ENCODE data around the gene TSPO2. TPM values are rescaled to one million over a fixed set of nuclear protein-coding genes. Genes with fewer than 3 reads are reported as not detected.

TSPO2 gene
- polyA plus RNA-seq, 3 donors = not detected

DNA sequence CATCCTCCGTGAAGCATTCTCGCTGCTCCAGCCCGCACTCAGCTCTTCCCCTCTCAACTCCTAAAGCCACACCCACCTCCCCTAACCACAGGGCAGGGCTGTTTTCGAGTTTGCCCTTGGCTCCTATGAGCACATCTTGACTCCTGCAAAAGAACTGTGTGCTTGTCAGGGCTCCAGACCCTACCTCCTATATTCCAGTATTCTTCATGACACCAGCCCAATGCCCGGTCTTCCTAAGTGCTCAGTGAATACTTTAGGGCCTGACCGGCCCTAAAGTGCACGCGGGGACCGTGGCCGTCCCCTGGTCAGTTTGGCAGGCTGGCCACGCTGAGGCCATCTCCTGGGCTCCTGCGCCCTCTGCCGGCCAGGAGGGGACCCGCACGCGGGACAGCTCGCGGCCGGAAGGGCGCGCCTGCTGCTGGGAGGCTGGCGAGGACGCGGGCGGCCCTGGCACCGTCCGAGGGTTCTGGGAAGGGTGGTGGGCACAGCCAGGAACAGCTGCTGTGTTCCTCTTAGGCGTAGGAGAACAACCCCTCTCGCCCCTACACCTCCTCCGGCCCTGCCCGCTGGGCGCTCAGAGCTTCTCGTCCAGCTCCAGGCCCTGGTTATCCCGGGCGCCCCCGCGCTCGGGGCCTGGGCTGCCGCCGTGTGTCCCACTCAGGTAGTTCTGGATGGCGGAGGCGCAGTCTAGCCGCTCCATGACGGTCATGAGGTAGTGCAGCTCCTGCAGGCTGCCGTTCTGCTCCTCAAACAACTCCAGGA is 14.3 kb upstream of the TSPO2 start:
- Mint-ChIP-seq H3K27me3 (ENCODE audit: low read depth in 3 of 3) (peaks cover 0 to 5% (median 4%) of the 10 kb centered on the region in 3 donors), H3K9me3 (peaks cover 0 to 2% (median 0%) of the 10 kb centered on the region in 7 donors), H3K36me3 (no peaks in the 10 kb centered on the region), H3K27ac (peak overlapping the region in 5 of 7 donors; percentile 52 to 83 (median 61)), H3K4me1 (peaks cover 28% of the 10 kb centered on the region), H3K4me3 (peak overlapping the region; percentile 79 to 96)
- Histone ChIP-seq H2AFZ (ENCODE audit: insufficient read depth, low read depth, low read length, poor library complexity, severe bottlenecking) (peak overlapping the region; percentile 96), H3K27ac (ENCODE audit: low read depth in 1 of 2, low read length in 2 of 2) (peak overlapping the region in 1 of 2 donors; percentile 47), H3K36me3 (replicated peaks in 1 of 2; ENCODE audit: control insufficient read depth in 1 of 2, insufficient read depth in 2 of 2, low read length in 2 of 2) (no peaks in the 10 kb centered on the region), H3K9me3 (replicated peaks in 1 of 2; ENCODE audit: control insufficient read depth in 1 of 2, insufficient read depth in 1 of 2, low read length in 2 of 2) (no peaks in the 10 kb centered on the region), H3K4me2 (replicated peaks; ENCODE audit: extremely low read depth, low read length, poor library complexity, severe bottlenecking) (peak overlapping the region; percentile 90), H3K79me2 (ENCODE audit: insufficient read depth, low read length) (no peaks in the 10 kb centered on the region), H3K4me3 (replicated peaks in 1 of 3; ENCODE audit: low read depth in 2 of 3, low read length in 3 of 3) (peak overlapping the region; percentile 30 to 76 (median 49)), H3K9ac (ENCODE audit: insufficient read depth, low read length, poor library complexity, severe bottlenecking) (peak overlapping the region; percentile 67), H3K27me3 (ENCODE audit: control insufficient read depth in 2 of 2, insufficient read depth in 2 of 2, low read length in 2 of 2) (no peaks in the 10 kb centered on the region), H3K4me1 (ENCODE audit: control insufficient read depth in 1 of 2, insufficient read depth in 2 of 2, low read length in 2 of 2) (peaks cover 22 to 27% of the 10 kb centered on the region in 2 donors), H4K20me1 (ENCODE audit: insufficient read depth, low read length) (no peaks in the 10 kb centered on the region)
- 5% methylated on average over 43 of the region's 45 CpGs for WGBS (ENCODE audit: insufficient coverage)
- TF ChIP-seq, protein P1, sequence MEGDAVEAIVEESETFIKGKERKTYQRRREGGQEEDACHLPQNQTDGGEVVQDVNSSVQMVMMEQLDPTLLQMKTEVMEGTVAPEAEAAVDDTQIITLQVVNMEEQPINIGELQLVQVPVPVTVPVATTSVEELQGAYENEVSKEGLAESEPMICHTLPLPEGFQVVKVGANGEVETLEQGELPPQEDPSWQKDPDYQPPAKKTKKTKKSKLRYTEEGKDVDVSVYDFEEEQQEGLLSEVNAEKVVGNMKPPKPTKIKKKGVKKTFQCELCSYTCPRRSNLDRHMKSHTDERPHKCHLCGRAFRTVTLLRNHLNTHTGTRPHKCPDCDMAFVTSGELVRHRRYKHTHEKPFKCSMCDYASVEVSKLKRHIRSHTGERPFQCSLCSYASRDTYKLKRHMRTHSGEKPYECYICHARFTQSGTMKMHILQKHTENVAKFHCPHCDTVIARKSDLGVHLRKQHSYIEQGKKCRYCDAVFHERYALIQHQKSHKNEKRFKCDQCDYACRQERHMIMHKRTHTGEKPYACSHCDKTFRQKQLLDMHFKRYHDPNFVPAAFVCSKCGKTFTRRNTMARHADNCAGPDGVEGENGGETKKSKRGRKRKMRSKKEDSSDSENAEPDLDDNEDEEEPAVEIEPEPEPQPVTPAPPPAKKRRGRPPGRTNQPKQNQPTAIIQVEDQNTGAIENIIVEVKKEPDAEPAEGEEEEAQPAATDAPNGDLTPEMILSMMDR (IDR thresholded peaks at IDR 0.05) = peak; percentile 100
- intact Hi-C loops (cut with micrococcal nuclease) = loop anchor here in 1 of 2 donors (1.0 kb wide), 1 partner anchor 22 kb away; no protein-coding TSS in a partner anchor
- DNase-seq = peak; percentile 65 to 74 (median 70)

DNA sequence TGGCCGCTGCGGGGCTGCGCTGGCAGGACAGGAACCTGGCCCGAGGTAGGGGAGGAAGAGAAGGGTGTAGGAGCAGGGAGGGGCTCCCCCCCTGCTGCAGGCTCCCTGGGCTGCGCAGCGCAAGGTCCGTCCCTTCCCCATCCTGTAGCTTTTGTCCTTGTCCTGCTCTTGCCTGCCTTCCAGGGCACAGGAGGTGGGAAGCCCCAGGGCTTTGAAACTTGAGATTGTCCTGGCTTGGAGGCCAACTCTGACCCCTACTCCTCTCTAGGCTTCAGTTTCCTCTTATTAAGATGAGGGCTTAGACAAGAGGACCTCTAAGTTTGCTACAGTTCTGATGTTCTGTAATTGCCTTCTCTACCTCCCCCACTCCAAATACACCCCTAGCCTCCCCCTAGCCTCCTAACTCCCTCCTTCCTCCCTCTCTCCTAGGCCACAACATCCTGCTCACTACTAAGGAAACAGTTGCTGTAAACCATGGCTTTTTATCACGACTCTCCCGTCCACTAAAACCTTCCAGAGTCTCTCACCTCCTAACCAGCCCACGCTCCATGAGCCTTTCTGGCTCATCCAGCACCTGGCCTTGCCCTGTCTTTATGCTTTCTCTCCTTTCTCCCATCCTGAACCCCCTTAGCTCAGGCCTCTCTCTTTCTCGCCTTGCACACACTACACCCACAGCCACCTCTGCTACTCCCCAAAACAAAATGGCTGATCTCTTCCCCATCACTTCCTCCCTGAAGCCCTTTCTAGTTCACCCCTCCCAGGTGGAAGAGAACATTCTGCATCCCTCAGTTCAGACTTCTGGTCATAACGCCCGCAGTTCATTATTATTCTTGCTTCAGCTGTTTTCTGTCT is 13.5 kb upstream of the TSPO2 start:
- 29% methylated on average over 4 of the region's 13 CpGs for WGBS (ENCODE audit: insufficient coverage)
- Histone ChIP-seq H4K20me1 (ENCODE audit: insufficient read depth, low read length) (no peaks in the 10 kb centered on the region), H3K27me3 (ENCODE audit: control insufficient read depth in 2 of 2, insufficient read depth in 2 of 2, low read length in 2 of 2) (no peaks in the 10 kb centered on the region)

More for the DNA sequence above, 13.5 kb upstream of the TSPO2 start:
- H3K4me1 ChIP-seq (ENCODE audit: control insufficient read depth in 1 of 2, insufficient read depth in 2 of 2, low read length in 2 of 2) = peaks cover 22 to 27% of the 10 kb centered on the region in 2 donors
- peak overlapping the region; percentile 30 to 76 (median 49) for H3K4me3 ChIP-seq (replicated peaks in 1 of 3; ENCODE audit: low read depth in 2 of 3, low read length in 3 of 3)
- intact Hi-C loops (cut with micrococcal nuclease) = no loop called here
- H3K79me2 ChIP-seq (ENCODE audit: insufficient read depth, low read length) = no peaks in the 10 kb centered on the region
- H3K27ac Mint-ChIP-seq = peak overlapping the region in 4 of 7 donors; percentile 13 to 55 (median 38)
- H3K4me3 Mint-ChIP-seq = peak overlapping the region; percentile 79 to 96
- H3K9me3 Mint-ChIP-seq = peaks cover 0 to 2% (median 0%) of the 10 kb centered on the region in 7 donors
- H3K4me1 Mint-ChIP-seq = peaks cover 28% of the 10 kb centered on the region
- H3K36me3 Mint-ChIP-seq = no peaks in the 10 kb centered on the region
- no peaks in the 10 kb centered on the region for H3K9me3 ChIP-seq (replicated peaks in 1 of 2; ENCODE audit: control insufficient read depth in 1 of 2, insufficient read depth in 1 of 2, low read length in 2 of 2)
- peaks cover 0 to 5% (median 3%) of the 10 kb centered on the region in 3 donors for H3K27me3 Mint-ChIP-seq (ENCODE audit: low read depth in 3 of 3)
- DNase-seq = peak in 1 of 3 donors; percentile 20
- no peaks in the 10 kb centered on the region for H3K36me3 ChIP-seq (replicated peaks in 1 of 2; ENCODE audit: control insufficient read depth in 1 of 2, insufficient read depth in 2 of 2, low read length in 2 of 2)
- H3K9ac ChIP-seq (ENCODE audit: insufficient read depth, low read length, poor library complexity, severe bottlenecking) = peak overlapping the region; percentile 67
- H3K27ac ChIP-seq (ENCODE audit: low read depth in 1 of 2, low read length in 2 of 2) = no peak overlapping the region
- peak overlapping the region; percentile 96 for H2AFZ ChIP-seq (ENCODE audit: insufficient read depth, low read depth, low read length, poor library complexity, severe bottlenecking)
- TF ChIP-seq, protein P1 (IDR thresholded peaks at IDR 0.05) = no peak
- H3K4me2 ChIP-seq (replicated peaks; ENCODE audit: extremely low read depth, low read length, poor library complexity, severe bottlenecking) = peak overlapping the region; percentile 90
